Measurements from ENCODE around the gene DPYSL4.

DNA sequence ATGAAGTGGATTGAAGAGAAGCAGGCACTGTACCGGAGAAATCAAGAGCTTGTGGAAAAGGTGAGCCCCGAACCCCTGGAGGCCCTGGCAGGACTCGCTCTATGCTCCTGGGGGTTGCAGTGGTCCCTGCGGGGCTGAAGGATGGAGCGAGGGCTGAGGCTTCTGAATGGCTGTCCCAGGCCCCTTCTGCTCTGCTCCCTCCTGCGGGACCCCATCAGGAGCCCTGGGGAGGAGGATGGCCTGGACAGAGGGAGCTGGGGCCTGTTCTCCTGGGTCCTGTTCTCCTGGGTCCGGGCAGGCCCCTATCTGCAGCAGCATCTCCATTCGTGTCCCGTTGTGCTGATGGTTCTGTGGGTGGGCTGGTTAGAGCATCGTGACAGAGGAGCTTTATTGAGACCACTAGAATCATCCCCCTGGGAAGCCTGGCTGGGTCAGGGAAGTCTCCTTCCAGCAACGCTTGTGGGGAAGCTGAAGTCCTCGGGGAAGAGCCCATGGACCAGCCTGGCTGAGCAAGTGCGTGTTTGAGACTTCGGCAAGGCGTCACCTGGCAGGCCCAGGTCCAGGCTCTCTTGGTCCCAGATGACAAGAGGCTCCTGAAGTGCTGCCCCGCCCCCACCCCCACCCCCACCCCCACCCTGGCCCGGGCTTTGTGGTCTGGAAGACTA is 41.1 kb upstream of the DPYSL4 start:
- TF ChIP-seq, protein P1, sequence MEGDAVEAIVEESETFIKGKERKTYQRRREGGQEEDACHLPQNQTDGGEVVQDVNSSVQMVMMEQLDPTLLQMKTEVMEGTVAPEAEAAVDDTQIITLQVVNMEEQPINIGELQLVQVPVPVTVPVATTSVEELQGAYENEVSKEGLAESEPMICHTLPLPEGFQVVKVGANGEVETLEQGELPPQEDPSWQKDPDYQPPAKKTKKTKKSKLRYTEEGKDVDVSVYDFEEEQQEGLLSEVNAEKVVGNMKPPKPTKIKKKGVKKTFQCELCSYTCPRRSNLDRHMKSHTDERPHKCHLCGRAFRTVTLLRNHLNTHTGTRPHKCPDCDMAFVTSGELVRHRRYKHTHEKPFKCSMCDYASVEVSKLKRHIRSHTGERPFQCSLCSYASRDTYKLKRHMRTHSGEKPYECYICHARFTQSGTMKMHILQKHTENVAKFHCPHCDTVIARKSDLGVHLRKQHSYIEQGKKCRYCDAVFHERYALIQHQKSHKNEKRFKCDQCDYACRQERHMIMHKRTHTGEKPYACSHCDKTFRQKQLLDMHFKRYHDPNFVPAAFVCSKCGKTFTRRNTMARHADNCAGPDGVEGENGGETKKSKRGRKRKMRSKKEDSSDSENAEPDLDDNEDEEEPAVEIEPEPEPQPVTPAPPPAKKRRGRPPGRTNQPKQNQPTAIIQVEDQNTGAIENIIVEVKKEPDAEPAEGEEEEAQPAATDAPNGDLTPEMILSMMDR (IDR thresholded peaks at IDR 0.05), result no peak
- no peak for TF ChIP-seq POLR2A (IDR thresholded peaks at IDR 0.05)

Measured in right lobe of liver (tissue), 4 donors.